Suprapubic skin (tissue), 3 donors: ENCODE data around the gene BDP1.

Experiments used
- CTCF ChIP-seq, 2 donors: fragments of 200-600 bp in 1 of 2; fragments of 450-650 bp in 1 of 2; sonication (generic) in 1 of 2; IDR thresholded peaks; one replicate each; pipeline ENCODE4 v1.5.1; 2016 to 2019; ENCODE audit warnings: antibody characterized with exemption in 2 of 2, mild to moderate bottlenecking in 1 of 2, moderate library complexity in 1 of 2
- POLR2A ChIP-seq, 2 donors: fragments of 450-650 bp; IDR thresholded peaks; one replicate each; pipeline ENCODE4 v1.6.1; 2017; ENCODE audit warnings: antibody characterized with exemption in 2 of 2, mild to moderate bottlenecking in 2 of 2, moderate library complexity in 2 of 2

- no peak for TF ChIP-seq CTCF (IDR thresholded peaks at IDR 0.05)
- TF ChIP-seq POLR2A (IDR thresholded peaks at IDR 0.05): no peak
Measured at GRCh38 chr5:71576241-71576640, 120.8 kb downstream of the BDP1 start.
